Measurements from ENCODE around the gene BBX.

Gene BBX

GRCh38 chr3:107516475-107516874 lies 6.3 kb upstream of the BBX start:
- Histone ChIP-seq H3K4me3 (ENCODE audit: low read depth, low read length) (no peak overlapping the region), H3K27me3 (ENCODE audit: control insufficient read depth, insufficient read depth, low read length) (no peaks in the 10 kb centered on the region), H3K9ac (ENCODE audit: low read depth, low read length) (no peak overlapping the region), H3K36me3 (ENCODE audit: control insufficient read depth, insufficient read depth, low read length) (no peaks in the 10 kb centered on the region), H3K27ac (ENCODE audit: low read depth, low read length) (no peak overlapping the region), H3K9me3 (ENCODE audit: control insufficient read depth, insufficient read depth, low read length) (no peaks in the 10 kb centered on the region), H3K4me1 (ENCODE audit: control insufficient read depth, insufficient read depth, low read length) (no peaks in the 10 kb centered on the region)

- Histone ChIP-seq H3K9ac (ENCODE audit: low read depth, low read length) (no peak overlapping the region), H3K9me3 (ENCODE audit: control insufficient read depth, insufficient read depth, low read length) (no peaks in the 10 kb centered on the region), H3K27me3 (ENCODE audit: control insufficient read depth, insufficient read depth, low read length) (no peaks in the 10 kb centered on the region), H3K27ac (ENCODE audit: low read depth, low read length) (no peak overlapping the region), H3K4me1 (ENCODE audit: control insufficient read depth, insufficient read depth, low read length) (peaks cover 5% of the 10 kb centered on the region), H3K36me3 (ENCODE audit: control insufficient read depth, insufficient read depth, low read length) (no peaks in the 10 kb centered on the region), H3K4me3 (ENCODE audit: low read depth, low read length) (no peak overlapping the region)
Measured at GRCh38 chr3:107520535-107520934, 2.2 kb upstream of the BBX start.

- H3K4me3 ChIP-seq (ENCODE audit: low read depth, low read length), result no peak overlapping the region
- H3K9ac ChIP-seq (ENCODE audit: low read depth, low read length), result no peak overlapping the region
- no peaks in the 10 kb centered on the region for H3K9me3 ChIP-seq (ENCODE audit: control insufficient read depth, insufficient read depth, low read length)
- H3K27ac ChIP-seq (ENCODE audit: low read depth, low read length), result no peak overlapping the region
- H3K27me3 ChIP-seq (ENCODE audit: control insufficient read depth, insufficient read depth, low read length), result peaks cover 7% of the 10 kb centered on the region
- peaks cover 2% of the 10 kb centered on the region for H3K36me3 ChIP-seq (ENCODE audit: control insufficient read depth, insufficient read depth, low read length)
- peaks cover 10% of the 10 kb centered on the region for H3K4me1 ChIP-seq (ENCODE audit: control insufficient read depth, insufficient read depth, low read length)
Measured at GRCh38 chr3:107521469-107522059, 1.2 kb upstream of the BBX start.

GRCh38 chr3:107523289-107523538 lies 452 bp downstream of the BBX start:
- H3K36me3 ChIP-seq (ENCODE audit: control insufficient read depth, insufficient read depth, low read length), result peaks cover 18% of the 10 kb centered on the region
- peaks cover 7% of the 10 kb centered on the region for H3K27me3 ChIP-seq (ENCODE audit: control insufficient read depth, insufficient read depth, low read length)
- peak overlapping the region; percentile 86 for H3K4me3 ChIP-seq (ENCODE audit: low read depth, low read length)
- peak overlapping the region; percentile 85 for H3K27ac ChIP-seq (ENCODE audit: low read depth, low read length)
- H3K9ac ChIP-seq (ENCODE audit: low read depth, low read length), result peak overlapping the region; percentile 83; the same call in 1 of the 2 replicates
- H3K9me3 ChIP-seq (ENCODE audit: control insufficient read depth, insufficient read depth, low read length), result no peaks in the 10 kb centered on the region
- H3K4me1 ChIP-seq (ENCODE audit: control insufficient read depth, insufficient read depth, low read length), result peaks cover 10% of the 10 kb centered on the region

- Histone ChIP-seq H3K4me1 (ENCODE audit: control insufficient read depth, insufficient read depth, low read length) (peaks cover 10% of the 10 kb centered on the region), H3K36me3 (ENCODE audit: control insufficient read depth, insufficient read depth, low read length) (peaks cover 18% of the 10 kb centered on the region), H3K9me3 (ENCODE audit: control insufficient read depth, insufficient read depth, low read length) (no peaks in the 10 kb centered on the region), H3K27me3 (ENCODE audit: control insufficient read depth, insufficient read depth, low read length) (peaks cover 7% of the 10 kb centered on the region), H3K9ac (ENCODE audit: low read depth, low read length) (peak overlapping the region; percentile 61), H3K27ac (ENCODE audit: low read depth, low read length) (peak overlapping the region; percentile 85), H3K4me3 (ENCODE audit: low read depth, low read length) (peak overlapping the region; percentile 86)
Measured at GRCh38 chr3:107523539-107524325, 970 bp downstream of the BBX start.

- peaks cover 24% of the 10 kb centered on the region for H3K36me3 ChIP-seq (ENCODE audit: control insufficient read depth, insufficient read depth, low read length)
- peaks cover 7% of the 10 kb centered on the region for H3K27me3 ChIP-seq (ENCODE audit: control insufficient read depth, insufficient read depth, low read length)
- peak overlapping the region; percentile 86 for H3K4me3 ChIP-seq (ENCODE audit: low read depth, low read length)
- peak overlapping the region; percentile 20 for H3K27ac ChIP-seq (ENCODE audit: low read depth, low read length)
- H3K9me3 ChIP-seq (ENCODE audit: control insufficient read depth, insufficient read depth, low read length), result no peaks in the 10 kb centered on the region
- H3K9ac ChIP-seq (ENCODE audit: low read depth, low read length), result peak overlapping the region; percentile 45
- peaks cover 10% of the 10 kb centered on the region for H3K4me1 ChIP-seq (ENCODE audit: control insufficient read depth, insufficient read depth, low read length)
Measured at GRCh38 chr3:107524326-107524840, 1.6 kb downstream of the BBX start.

- no peaks in the 10 kb centered on the region for H3K9me3 ChIP-seq (ENCODE audit: control insufficient read depth, insufficient read depth, low read length)
- H3K4me1 ChIP-seq (ENCODE audit: control insufficient read depth, insufficient read depth, low read length), result peaks cover 10% of the 10 kb centered on the region
- H3K9ac ChIP-seq (ENCODE audit: low read depth, low read length), result peak overlapping the region; percentile 58
- H3K27me3 ChIP-seq (ENCODE audit: control insufficient read depth, insufficient read depth, low read length), result peaks cover 7% of the 10 kb centered on the region
- H3K36me3 ChIP-seq (ENCODE audit: control insufficient read depth, insufficient read depth, low read length), result peaks cover 28% of the 10 kb centered on the region
- H3K27ac ChIP-seq (ENCODE audit: low read depth, low read length), result peak overlapping the region; percentile 47
- H3K4me3 ChIP-seq (ENCODE audit: low read depth, low read length), result peak overlapping the region; percentile 86
Measured at GRCh38 chr3:107524841-107525643, 2.3 kb downstream of the BBX start.

- Histone ChIP-seq H3K27ac (ENCODE audit: low read depth, low read length) (no peak overlapping the region), H3K4me1 (ENCODE audit: control insufficient read depth, insufficient read depth, low read length) (peaks cover 10% of the 10 kb centered on the region), H3K4me3 (ENCODE audit: low read depth, low read length) (peak overlapping the region; percentile 86), H3K27me3 (ENCODE audit: control insufficient read depth, insufficient read depth, low read length) (peaks cover 7% of the 10 kb centered on the region), H3K9me3 (ENCODE audit: control insufficient read depth, insufficient read depth, low read length) (no peaks in the 10 kb centered on the region), H3K9ac (ENCODE audit: low read depth, low read length) (peak overlapping the region; percentile 58), H3K36me3 (ENCODE audit: control insufficient read depth, insufficient read depth, low read length) (peaks cover 28% of the 10 kb centered on the region)
Measured at GRCh38 chr3:107525644-107526305, 3.0 kb downstream of the BBX start.

GRCh38 chr3:107531917-107532469 lies 9.2 kb downstream of the BBX start:
- Histone ChIP-seq H3K4me3 (ENCODE audit: low read depth, low read length) (no peak overlapping the region), H3K9me3 (ENCODE audit: control insufficient read depth, insufficient read depth, low read length) (no peaks in the 10 kb centered on the region), H3K4me1 (ENCODE audit: control insufficient read depth, insufficient read depth, low read length) (peaks cover 16% of the 10 kb centered on the region), H3K9ac (ENCODE audit: low read depth, low read length) (no peak overlapping the region), H3K27ac (ENCODE audit: low read depth, low read length) (no peak overlapping the region), H3K27me3 (ENCODE audit: control insufficient read depth, insufficient read depth, low read length) (no peaks in the 10 kb centered on the region), H3K36me3 (ENCODE audit: control insufficient read depth, insufficient read depth, low read length) (peaks cover 22% of the 10 kb centered on the region)

- Histone ChIP-seq H3K9me3 (ENCODE audit: control insufficient read depth, insufficient read depth, low read length) (no peaks in the 10 kb centered on the region), H3K9ac (ENCODE audit: low read depth, low read length) (no peak overlapping the region), H3K4me1 (ENCODE audit: control insufficient read depth, insufficient read depth, low read length) (peaks cover 9% of the 10 kb centered on the region), H3K27me3 (ENCODE audit: control insufficient read depth, insufficient read depth, low read length) (no peaks in the 10 kb centered on the region), H3K36me3 (ENCODE audit: control insufficient read depth, insufficient read depth, low read length) (peaks cover 7% of the 10 kb centered on the region; the same call in 1 of the 2 replicates), H3K27ac (ENCODE audit: low read depth, low read length) (no peak overlapping the region), H3K4me3 (ENCODE audit: low read depth, low read length) (no peak overlapping the region)
Measured at GRCh38 chr3:107540857-107541256, 18.1 kb downstream of the BBX start.

All from HUES48 (cell line).